DOHH2 (cell line): ENCODE measurements around the gene RBFOX2.

Source experiments
- CTCF ChIP-seq: fragments of 200-600 bp; sonication (generic); IDR thresholded peaks from one replicate; pipeline ENCODE4 v1.5.1; 2014; ENCODE audit warnings: antibody characterized with exemption, mild to moderate bottlenecking, low read depth, low read length; ENCODE audit not compliant: poor library complexity, severe bottlenecking
- EZH2phosphoT487 ChIP-seq: fragments of 200-600 bp; sonication (generic); IDR thresholded peaks from 2 replicates; pipeline ENCODE4 v1.6.1; 2017; ENCODE audit warnings: borderline replicate concordance, mild to moderate bottlenecking, antibody characterized with exemption, low read length, moderate library complexity, mixed read lengths

GRCh38 chr22:36010882-36011281, 17.7 kb downstream of the RBFOX2 start:
- no peak for TF ChIP-seq CTCF
- TF ChIP-seq EZH2phosphoT487: no peak
